C4-2B (cell line): ENCODE data around the gene NTRK2.

Experiments used
- ZFX ChIP-seq: fragments of 450-650 bp; IDR thresholded peaks from 2 replicates; pipeline ENCODE4 v1.6.1; 2017
- TF ChIP-seq, protein P1 (sequence below): fragments of 450-650 bp; conservative IDR thresholded peaks from 2 replicates; pipeline ENCODE4 v1.5.1; 2017; ENCODE audit warnings: mild to moderate bottlenecking

DNA sequence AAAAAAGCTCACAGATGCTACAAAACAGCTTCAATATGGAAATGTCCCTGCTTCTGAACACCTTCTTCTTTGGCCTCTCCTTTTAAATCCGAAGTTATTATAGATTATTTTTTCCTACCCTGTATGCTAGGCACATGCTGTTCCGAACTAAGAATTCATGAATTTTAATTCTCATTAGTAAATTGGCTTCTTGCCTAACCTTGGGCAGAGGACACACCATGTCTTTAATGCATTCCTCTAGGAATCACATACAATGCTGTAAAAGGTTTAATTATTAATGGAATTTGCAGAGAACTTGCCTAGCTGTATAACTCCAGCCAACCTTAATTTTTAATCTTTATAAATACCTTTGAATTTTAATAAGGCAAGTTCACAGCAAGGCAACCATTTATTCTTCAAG is 234.4 kb downstream of the NTRK2 start:
- TF ChIP-seq, protein P1, sequence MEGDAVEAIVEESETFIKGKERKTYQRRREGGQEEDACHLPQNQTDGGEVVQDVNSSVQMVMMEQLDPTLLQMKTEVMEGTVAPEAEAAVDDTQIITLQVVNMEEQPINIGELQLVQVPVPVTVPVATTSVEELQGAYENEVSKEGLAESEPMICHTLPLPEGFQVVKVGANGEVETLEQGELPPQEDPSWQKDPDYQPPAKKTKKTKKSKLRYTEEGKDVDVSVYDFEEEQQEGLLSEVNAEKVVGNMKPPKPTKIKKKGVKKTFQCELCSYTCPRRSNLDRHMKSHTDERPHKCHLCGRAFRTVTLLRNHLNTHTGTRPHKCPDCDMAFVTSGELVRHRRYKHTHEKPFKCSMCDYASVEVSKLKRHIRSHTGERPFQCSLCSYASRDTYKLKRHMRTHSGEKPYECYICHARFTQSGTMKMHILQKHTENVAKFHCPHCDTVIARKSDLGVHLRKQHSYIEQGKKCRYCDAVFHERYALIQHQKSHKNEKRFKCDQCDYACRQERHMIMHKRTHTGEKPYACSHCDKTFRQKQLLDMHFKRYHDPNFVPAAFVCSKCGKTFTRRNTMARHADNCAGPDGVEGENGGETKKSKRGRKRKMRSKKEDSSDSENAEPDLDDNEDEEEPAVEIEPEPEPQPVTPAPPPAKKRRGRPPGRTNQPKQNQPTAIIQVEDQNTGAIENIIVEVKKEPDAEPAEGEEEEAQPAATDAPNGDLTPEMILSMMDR: no peak
- TF ChIP-seq ZFX: no peak
